Neural crest cell (in vitro differentiated cells): ENCODE measurements around the gene NPHS1. TPM values are rescaled to one million over a fixed set of nuclear protein-coding genes. Genes with fewer than 3 reads are reported as not detected.
A peak's percentile ranks its signal among the peaks of the same experiment; 100 is the strongest.

ENCODE experiments used
- DNase-seq: peaks from one replicate; pipeline ENCODE4 v3.0.0; 2021; ENCODE audit warnings: low read depth, mixed read lengths, low spot score
- H3K27ac Mint-ChIP-seq: one replicate; pipeline ENCODE4 v1.8.0; 2021; ENCODE audit warnings: mild to moderate bottlenecking, mixed read lengths; ENCODE audit not compliant: unreplicated experiment
- H3K27me3 Mint-ChIP-seq: 2 replicates; pipeline ENCODE4 v1.8.0; 2021; ENCODE audit warnings: low read depth, mild to moderate bottlenecking, mixed read lengths
- H3K36me3 Mint-ChIP-seq: 2 replicates; pipeline ENCODE4 v1.8.0; 2021; ENCODE audit warnings: low read depth, mild to moderate bottlenecking, mixed read lengths
- H3K4me1 Mint-ChIP-seq: 2 replicates; pipeline ENCODE4 v1.8.0; 2021; ENCODE audit warnings: mixed read lengths
- H3K4me3 Mint-ChIP-seq: one replicate; pipeline ENCODE4 v1.8.0; 2021; ENCODE audit warnings: mild to moderate bottlenecking, mixed read lengths
- H3K9me3 Mint-ChIP-seq: 2 replicates; pipeline ENCODE4 v1.8.0; 2021; ENCODE audit warnings: mixed read lengths
- CTCF ChIP-seq: fragments of 200-600 bp; sonication (generic); conservative IDR thresholded peaks from 2 replicates; pipeline ENCODE4 v1.5.0; 2021; ENCODE audit warnings: antibody characterized with exemption, mild to moderate bottlenecking
- total RNA-seq: library from RNA; stranded (reverse); gene quantifications from 2 replicates; pipeline ENCODE4 v1.2.1, GENCODE V29; 2021

The NPHS1 gene
- total RNA-seq, 1 donor from 2014 or later = not detected

GRCh38 chr19:35883882-35884281 lies 31.6 kb upstream of the NPHS1 start:
- no peak for TF ChIP-seq CTCF
- Mint-ChIP-seq H3K27ac (no peak overlapping the region), H3K9me3 (no peaks in the 10 kb centered on the region), H3K4me3 (no peak overlapping the region), H3K36me3 (peaks cover 2% of the 10 kb centered on the region), H3K4me1 (peaks cover 7% of the 10 kb centered on the region), H3K27me3 (peaks cover 9% of the 10 kb centered on the region)
- no peak for DNase-seq

- no peak for DNase-seq
- Mint-ChIP-seq H3K4me3 (no peak overlapping the region), H3K27ac (no peak overlapping the region)
Observed at GRCh38 chr19:35882114-35882832, 30.0 kb upstream of the NPHS1 start.

GRCh38 chr19:35879770-35880317 lies 27.5 kb upstream of the NPHS1 start:
- Mint-ChIP-seq H3K27me3 (peaks cover 9% of the 10 kb centered on the region), H3K36me3 (peaks cover 3% of the 10 kb centered on the region), H3K9me3 (no peaks in the 10 kb centered on the region), H3K4me3 (no peak overlapping the region), H3K4me1 (peaks cover 7% of the 10 kb centered on the region), H3K27ac (no peak overlapping the region)
- TF ChIP-seq CTCF = no peak
- peak; percentile 95 for DNase-seq

More at GRCh38 chr19:35882114-35882832, 30.0 kb upstream of the NPHS1 start:
- peaks cover 7% of the 10 kb centered on the region for H3K4me1 Mint-ChIP-seq
- H3K36me3 Mint-ChIP-seq = no peaks in the 10 kb centered on the region
- no peaks in the 10 kb centered on the region for H3K9me3 Mint-ChIP-seq
- peaks cover 9% of the 10 kb centered on the region for H3K27me3 Mint-ChIP-seq
- TF ChIP-seq CTCF = peak; percentile 64

GRCh38 chr19:35879068-35879467 lies 26.8 kb upstream of the NPHS1 start:
- Mint-ChIP-seq H3K36me3 (peaks cover 3% of the 10 kb centered on the region), H3K9me3 (no peaks in the 10 kb centered on the region), H3K27me3 (peaks cover 7% of the 10 kb centered on the region), H3K4me3 (no peak overlapping the region), H3K4me1 (peaks cover 7% of the 10 kb centered on the region), H3K27ac (no peak overlapping the region)
- no peak for TF ChIP-seq CTCF
- no peak for DNase-seq

GRCh38 chr19:35874392-35874930 lies 22.2 kb upstream of the NPHS1 start:
- Mint-ChIP-seq H3K27ac (no peak overlapping the region), H3K27me3 (no peaks in the 10 kb centered on the region), H3K4me1 (peaks cover 12% of the 10 kb centered on the region), H3K4me3 (no peak overlapping the region), H3K9me3 (no peaks in the 10 kb centered on the region), H3K36me3 (peaks cover 5% of the 10 kb centered on the region)
- no peak for DNase-seq
- TF ChIP-seq CTCF = no peak
